Measurements from ENCODE around the gene IGLL1.

DNA sequence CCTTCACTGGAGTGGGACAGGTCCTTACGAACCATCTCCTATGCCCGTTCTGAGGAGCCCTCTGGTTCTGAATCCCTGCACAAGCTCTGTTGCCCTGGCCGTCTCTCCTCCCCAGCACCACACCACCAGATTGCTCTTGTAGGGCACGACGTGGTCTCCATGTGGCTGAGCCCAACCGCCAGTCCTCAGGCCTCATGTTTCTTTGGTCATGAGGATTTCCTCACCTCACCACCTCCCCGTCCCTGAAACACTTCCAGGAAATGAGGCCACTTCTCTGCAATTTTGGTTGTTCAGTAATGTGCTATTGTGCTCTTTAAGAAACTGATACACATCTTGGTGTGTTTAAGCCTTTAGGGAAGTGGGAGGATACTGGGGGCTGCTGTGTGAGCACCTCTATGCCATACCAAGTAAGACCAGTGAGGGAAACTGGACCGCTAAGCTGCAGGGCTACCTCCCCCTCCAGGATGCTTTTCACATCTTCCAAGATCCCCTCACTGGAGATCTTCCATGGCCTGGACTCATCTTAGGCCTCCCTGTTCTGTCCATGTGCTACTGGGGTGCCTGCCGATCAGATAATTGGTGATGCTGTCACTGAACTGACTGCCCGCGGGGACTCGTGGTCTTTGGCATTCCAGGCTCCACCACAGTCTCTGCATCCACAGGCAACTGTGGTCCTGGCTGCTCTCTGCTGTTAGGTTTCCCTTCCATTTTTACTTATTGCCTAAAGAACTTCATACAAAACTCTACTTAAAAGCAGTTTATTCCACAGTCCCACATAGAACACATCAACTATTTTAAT is 30.1 kb upstream of the IGLL1 start:
- no peak for TF ChIP-seq CTCF (optimal IDR thresholded peaks at IDR 0.05 in 1 of 3, IDR thresholded peaks at IDR 0.05 in 1 of 3, conservative IDR thresholded peaks at IDR 0.05 in 1 of 3; ENCODE audit: extremely low read depth in 1 of 3, insufficient read depth in 2 of 3, low read length in 3 of 3)
- no peak for TF ChIP-seq EZH2 (IDR thresholded peaks at IDR 0.05; ENCODE audit: low read length)
